Lung microvascular endothelial cell (primary cell): ENCODE results near the gene ITSN1. TPM values are rescaled to one million over a fixed set of nuclear protein-coding genes. Genes with fewer than 3 reads are reported as not detected.
A peak's percentile ranks its signal among the peaks of the same experiment; 100 is the strongest.
"Not testable (repeated sequence)": the region's sequence is repeated elsewhere in the genome, so short reads cannot be mapped to it uniquely, and the experiment has no call there.

Experiments
- DNase-seq, 2 donors: peaks; one replicate each; pipeline versions ENCODE4 v3.0.0 to v3.0.0-alpha.2; 2010; ENCODE audit warnings: low read depth in 2 of 2
- total RNA-seq: library from RNA; depleted of rRNA; stranded (reverse); fragments of >200 nt; gene quantifications from 2 replicates; pipeline ENCODE4 v1.2.1, GENCODE V29; 2014

Gene ITSN1
- total RNA-seq, 1 donor from 2014 or later: 40.5 TPM

DNA sequence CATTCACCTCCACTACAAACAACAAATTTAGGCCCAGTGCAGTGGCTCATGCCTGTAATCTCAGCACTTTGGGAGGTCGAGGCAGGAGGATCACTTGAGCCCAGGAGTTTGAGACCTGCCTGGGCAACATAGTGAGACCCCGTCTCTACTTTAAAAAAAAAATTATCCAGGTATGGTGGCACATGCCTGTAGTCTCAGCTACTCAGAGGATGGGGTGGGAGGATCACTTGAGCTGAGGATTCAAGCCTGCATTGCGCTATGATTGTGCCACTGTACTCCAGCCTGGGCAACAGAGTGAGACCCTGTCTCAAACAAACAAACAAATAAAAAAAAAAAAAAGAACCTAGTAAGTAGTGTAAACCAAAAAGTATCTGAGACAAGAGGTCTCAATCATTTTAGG, 86.8 kb downstream of the ITSN1 start:
- DNase-seq: not testable (repeated sequence)

DNA sequence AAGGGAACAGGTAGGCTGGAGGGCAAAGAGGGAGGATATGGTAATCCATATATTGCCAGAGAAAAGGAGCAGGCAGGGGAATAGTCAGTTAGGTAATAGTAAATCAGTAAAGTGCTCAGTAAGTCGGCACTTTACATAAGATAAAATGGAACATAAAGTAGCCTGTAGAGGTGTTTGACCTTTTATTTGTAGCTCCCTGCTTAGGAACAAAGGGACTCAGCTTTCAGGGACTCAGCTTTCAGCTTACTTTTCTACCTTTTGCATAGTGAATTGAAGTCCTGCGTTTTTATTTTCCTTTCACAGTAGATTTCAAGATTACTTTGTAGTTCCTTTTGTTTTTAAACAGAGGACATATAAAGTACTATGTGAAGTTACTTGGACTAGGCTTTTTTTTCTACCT, 87.3 kb downstream of the ITSN1 start:
- peak in 1 of 2 donors; percentile 27 for DNase-seq

DNA sequence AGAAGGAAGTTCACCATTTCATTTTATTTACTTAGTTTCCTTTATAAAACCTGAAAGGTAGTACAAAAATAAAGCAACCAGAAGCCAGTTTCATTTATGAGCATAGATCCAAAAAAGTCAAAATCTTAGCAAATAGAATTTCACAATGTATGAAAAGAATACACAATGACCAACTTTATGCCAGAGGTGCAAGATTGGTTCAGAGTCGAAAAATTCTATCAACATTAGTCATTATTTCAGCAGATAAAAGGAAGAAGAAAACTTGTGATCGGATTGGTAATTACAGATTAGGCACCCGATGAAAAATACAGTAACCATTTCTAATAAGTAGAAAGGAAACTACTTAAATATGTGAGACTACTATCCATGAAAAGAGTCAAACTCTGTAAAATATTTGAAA, 89.1 kb downstream of the ITSN1 start:
- no peak for DNase-seq

DNA sequence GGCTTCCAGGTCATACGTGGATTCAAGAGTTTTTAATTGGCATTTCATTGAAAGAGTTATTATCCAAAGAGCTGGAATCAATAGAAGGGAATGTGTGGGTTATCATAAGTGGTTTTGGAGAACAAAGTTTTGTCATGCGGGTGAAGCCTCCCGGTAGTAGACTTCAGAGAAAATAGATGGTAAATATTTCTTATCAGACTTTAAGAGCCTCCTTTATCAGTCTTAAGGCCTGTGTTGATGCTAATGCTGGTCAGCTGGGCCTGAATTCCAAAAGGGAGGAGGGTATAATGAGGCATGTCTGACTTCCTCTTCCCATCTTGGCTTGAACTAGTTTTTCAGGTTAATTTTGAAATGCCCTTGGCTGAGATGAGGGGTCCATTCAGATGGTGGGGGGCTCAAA, 89.7 kb downstream of the ITSN1 start:
- DNase-seq: no peak

DNA sequence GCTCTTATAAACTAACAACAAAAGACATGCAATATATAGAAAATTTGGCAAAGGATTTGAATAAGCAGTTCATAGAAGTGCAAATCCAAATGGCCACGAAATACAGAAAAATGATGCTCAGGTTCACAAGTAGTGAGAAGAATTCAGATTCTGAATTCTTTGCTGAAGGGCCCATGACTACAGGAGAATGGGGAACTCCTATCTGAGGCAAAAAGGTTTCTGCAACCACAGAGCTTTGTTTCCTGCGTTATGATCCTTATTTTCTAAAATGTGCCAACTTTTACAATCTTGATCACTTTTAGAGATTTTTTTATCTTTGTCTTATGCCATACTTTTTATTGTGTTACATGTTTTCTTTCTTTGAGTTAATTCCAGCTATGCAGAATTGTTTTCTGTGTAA, 91.3 kb downstream of the ITSN1 start:
- DNase-seq: no peak

DNA sequence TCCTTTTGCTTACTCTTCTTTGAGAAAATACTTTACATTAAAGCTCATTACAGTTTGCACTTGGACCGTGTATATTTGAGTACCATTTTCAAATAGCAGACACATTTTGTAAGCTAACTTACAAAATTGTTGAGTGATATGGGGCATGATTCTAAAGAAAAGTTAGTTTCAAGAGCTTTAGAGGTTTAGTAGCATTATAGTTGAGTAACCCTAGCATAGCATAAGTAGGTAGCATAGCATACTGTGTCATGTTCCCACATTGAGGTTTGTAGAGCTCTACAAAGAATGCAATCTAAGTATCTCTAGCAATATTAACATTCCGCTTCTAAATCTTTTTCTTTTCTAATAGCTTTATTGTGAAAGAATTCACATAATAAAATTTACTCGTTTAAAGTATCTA, 92.0 kb downstream of the ITSN1 start:
- DNase-seq: no peak

DNA sequence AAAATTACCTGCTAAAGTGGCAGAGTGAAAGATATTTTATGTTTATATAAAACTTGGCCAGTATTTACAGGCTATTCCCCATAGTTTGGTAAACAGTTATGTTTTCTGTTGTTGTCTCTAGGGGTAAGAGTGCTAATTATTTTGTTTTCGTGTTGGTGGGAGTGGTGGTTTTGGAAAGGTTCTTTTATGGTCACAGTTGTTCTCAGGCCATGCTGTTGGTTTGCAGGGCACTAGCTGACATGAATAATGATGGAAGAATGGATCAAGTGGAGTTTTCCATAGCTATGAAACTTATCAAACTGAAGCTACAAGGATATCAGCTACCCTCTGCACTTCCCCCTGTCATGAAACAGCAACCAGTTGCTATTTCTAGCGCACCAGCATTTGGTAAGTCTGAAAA, 92.5 kb downstream of the ITSN1 start:
- no peak for DNase-seq

DNA sequence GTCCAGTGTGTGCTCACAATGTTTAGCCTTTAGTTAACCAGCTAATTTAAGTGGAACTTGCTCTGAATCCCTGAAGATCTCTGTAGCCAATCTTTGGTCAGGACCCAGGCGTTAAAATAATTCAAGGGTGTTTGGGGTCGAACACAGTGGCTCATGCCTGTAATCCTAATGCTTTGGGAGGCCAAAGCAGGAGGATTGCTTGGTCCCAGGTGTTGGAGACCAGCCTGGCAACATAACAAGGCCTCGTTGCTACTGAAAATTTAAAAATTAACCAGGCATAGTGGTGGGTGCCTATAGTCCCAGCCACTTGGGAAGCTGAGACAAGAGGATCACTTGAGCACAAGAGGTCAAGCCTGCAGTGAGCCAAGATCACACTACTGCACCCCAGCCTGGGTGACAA, 94.3 kb downstream of the ITSN1 start:
- DNase-seq: no peak

DNA sequence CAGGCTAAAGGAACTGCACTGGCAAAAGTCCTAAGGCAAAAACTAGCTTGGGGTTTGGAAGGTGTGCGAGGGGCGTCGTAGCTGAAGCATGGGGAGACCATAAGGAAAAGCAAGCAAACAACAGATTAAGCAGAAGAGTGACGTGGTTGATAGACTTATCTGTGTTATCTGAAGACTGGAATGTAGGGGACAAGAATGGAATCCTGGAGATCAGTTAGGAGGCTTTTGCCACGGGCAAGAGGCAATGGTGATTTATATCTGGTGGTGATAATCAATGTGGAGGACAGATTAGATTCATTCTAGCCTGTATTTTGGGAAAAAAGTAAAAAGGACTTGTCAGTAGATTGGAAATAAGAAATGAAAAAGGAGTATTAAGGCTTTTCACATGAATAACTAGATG, 97.4 kb downstream of the ITSN1 start:
- no peak for DNase-seq

DNA sequence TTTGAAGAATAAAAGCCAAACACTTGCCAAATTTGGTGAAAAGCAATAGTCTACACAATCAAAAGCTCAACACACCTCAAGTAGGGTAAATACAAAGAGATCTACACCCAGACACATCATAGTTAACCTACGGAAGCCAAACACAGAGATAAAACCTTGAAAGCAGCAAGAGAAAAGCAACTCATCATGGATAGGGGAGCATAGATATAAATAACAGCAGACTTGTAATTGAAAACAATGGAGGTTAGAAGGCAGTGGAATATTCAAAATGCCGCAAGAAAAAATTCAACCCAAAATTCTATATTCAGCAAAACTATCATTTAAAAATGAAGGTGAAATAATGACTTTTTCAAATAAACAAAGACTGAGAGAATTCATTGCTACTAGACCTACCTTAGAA, 105.1 kb downstream of the ITSN1 start:
- DNase-seq: no peak

DNA sequence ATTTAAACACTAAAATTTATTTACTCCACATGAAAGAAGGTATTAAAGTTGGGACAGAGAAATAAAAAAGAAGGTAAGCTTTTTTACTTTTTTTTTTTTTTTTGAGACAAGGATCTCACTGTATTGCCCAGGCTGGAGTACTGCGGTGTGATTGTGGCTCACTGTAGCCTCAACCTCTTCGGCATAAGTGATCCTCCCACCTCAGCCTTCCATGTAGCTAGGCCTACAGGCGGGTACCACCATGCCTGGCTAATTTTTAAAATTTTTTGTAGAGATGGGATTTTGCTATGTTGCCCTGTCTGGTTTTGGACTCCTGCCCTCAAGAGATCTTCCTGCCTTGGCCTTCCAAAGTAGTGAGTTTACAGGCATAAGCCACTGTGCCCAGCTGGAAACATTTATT, 106.6 kb downstream of the ITSN1 start:
- no peak for DNase-seq

DNA sequence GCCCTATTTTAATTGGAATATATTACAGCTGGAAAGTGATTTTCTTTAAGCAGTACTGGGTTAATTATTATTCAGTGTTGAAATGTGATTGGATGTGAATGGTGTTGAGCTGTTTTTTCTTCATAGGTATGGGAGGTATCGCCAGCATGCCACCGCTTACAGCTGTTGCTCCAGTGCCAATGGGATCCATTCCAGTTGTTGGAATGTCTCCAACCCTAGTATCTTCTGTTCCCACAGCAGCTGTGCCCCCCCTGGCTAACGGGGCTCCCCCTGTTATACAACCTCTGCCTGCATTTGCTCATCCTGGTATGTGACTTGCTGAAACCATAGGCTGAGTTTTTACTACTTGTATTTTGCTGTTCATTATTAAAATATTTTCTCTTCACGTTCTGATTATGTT, 107.7 kb downstream of the ITSN1 start:
- DNase-seq: no peak

DNA sequence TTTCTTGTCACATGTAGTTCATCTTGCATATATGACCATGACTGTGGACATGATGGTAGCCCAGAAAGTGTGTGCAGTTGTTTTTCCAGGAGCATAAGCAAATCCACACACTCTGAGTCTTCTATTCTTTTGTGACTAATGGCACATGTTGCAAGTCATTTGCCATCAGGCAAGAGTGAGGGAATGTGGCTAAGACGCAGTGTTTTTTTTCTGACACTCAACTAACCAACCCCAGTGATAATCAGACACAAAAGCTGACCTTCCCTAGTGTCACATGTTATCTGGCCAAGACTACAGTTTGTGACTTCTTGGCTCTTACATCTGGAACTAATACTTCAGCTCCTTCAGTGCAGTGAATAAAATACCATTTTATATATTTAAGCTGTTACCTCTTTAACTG, 108.8 kb downstream of the ITSN1 start:
- DNase-seq: no peak

DNA sequence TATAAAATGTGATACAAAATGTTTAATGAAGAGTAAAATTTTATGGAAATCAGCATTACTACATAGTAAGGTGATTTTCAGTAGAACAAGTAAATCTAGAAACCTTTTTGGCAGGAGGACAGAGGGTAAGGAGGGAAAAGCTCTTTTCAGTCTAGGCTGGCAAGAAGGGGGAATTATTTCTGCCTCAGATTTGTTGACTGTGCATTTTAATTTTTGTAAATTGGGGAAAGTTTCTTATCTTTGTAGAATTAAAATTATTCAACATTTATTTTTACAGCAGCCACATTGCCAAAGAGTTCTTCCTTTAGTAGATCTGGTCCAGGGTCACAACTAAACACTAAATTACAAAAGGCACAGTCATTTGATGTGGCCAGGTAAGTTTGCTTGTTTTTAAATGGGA, 109.2 kb downstream of the ITSN1 start:
- DNase-seq: no peak

DNA sequence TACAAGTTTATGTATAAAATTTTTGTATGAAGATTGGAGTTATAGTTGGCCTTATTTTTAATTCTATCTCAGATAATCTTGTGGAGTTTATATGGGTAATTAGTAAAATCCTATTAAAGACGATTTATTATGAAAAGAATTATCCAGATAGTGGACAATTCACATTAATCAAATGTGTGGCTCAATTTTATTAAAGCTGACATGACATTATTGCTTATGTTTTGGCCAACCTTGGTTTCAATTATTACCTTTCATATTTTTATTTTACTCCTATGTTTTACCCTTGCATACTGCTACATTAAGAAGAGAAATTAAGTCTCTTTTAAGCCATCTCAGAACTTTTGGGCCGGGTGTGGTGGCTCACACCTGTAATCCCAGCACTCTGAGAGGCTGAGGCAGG, 110.0 kb downstream of the ITSN1 start:
- no peak for DNase-seq

DNA sequence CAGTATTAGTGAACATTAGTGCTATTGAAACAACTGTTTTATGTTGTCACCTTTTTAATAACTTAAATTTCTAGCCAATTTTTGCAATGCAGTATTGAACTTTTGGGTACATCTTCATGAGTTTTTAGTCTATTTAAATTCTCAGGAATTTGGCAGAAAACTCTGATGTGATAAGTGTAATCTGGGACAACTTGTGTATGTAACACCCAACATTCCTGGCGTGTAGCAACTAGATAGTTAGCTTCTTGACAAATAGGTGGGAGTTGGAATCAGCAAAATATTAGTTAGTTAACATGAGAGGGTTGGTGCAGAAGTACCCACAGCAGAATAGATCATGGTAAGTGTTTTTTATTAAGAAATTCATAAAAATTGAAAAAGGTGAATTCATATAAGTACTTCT, 111.6 kb downstream of the ITSN1 start:
- DNase-seq: no peak

DNA sequence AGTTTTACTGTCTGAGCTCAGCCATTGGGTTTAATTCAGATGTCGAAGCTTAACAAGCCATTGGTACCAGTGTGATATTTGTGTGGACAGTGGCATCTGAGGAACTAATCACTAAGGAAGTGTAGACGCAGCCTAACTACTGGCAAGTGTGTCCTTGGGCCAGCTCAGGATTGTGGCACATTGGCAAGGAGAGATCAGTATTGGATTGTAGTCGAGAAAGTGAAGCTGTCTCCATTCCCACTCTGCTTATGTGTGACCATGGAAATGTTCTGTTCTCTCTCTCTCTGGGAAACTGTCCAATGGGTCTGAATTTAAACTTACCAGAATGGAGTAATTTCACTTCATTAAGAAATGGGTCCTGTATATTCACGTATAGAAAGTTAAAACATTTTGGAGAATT, 112.2 kb downstream of the ITSN1 start:
- DNase-seq: no peak

DNA sequence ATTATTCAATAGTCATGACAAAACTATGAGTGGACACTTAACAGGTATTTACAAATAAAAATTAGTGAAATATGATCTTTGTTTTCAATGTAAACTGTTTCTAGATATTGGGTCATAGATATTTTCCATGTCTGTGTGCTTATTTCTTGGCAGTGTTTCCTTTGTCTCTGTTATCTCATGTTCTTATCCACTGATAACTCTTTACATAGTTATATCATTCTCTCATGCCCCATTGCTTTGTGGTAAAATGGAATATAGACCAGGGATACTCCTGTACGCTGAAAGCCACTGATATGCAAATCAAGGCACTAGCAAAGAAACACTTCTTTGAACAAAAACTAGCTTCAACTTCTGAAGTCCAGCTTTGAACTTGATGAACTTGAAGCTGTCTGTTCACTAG, 113.1 kb downstream of the ITSN1 start:
- no peak for DNase-seq

DNA sequence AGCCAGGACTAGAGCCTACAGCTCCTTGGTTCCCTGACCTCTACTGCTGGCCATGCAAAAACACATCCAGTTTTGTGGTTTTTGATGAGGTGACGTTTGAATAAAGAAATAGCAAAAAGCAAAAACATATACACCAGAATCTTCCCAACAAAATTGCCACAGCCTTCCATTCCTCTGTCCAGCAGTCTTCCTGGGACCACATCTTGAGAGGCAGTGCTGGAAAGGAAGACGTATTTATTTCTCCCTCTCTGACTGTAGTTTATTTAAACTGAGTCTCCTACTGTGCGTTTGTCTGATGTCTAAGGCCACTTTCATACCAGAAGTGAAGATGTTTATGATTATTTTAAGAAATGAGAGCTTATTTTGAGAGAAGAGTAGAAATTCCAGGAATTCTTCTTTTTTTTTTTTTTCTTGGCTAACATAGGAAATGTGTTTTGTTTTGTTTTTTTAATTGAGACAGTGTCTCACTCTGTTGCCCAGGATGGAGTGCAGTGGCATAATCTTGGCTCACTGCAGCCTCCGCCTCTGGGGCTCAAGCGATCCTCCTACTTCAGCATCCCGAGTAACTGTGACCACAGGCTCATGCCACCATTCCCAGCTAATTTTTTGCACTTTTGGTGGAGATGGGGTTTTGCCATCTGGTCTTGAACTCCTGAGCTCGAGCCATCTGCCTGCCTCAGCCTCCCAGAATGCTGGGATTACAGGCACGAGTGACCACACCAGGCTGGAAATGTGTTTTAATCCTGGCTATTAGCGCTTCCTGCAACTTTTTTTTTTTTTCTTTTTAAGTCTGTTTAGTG, 118.5 kb downstream of the ITSN1 start:
- DNase-seq: peak; percentile 69 to 70

DNA sequence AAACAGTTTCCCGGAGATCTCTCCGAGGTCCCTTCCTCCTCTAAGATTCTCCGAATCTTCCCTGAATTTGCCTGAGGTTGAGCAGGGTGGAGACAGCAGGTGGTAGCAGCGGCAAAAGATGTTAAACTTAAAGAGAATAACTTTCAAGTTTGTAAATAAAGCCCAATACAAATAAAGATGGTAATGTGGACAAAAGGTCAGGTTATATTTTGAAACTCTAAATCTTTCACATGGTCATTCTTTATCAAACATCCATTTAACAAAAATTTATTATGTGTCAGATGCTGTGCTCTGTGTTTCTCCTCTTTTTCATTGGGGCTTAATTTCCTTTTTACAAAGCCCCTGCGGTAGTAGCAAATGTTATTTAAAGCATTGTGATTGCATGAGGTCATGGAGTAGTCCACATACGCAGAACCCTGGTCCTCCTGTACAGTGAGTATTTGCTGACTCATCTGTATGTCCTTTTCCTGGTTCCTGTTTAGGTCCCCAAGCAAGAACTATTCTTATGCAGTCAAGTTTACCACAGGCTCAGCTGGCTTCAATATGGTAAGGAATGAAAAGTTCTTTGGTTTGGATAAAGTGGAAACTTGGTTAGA, 119.2 kb downstream of the ITSN1 start:
- DNase-seq: peak; percentile 96 to 97

DNA sequence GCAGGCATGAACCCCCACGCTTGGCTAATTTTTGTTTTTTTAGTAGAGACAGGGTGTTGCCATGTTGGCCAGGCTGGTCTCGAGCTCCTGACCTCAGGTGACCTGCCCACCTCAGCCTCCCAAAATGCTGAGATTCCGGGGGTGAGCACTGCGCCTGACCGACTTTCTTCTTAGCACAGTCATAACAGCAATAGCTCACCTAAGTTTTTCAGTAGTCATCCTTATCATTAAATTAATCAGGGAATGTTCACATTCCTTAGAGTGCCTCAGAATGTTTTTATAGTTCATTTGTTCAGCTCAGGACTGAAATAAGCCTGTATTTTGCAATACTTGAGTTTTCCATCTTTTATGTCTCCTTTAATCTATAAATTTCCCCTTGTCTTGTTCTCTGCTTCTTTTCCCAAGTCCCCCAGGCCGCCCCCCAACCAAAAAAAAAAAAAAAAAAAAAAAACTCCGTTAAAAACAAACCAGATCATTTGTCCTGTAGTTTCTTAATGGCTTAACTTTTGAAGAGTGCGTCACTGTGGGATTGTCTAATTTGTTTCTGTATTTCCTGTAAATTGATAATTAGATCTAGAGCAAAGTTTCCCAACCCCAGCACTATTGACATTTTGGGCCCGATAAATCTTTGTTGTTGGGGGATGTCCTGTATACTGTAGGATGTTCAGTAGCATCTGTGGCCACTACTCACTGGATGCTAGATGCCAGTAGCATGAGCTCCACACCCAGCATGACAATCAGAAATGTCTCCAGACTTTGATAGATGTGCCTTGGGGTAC, 120.7 kb downstream of the ITSN1 start:
- DNase-seq: peak in 1 of 2 donors; percentile 37

DNA sequence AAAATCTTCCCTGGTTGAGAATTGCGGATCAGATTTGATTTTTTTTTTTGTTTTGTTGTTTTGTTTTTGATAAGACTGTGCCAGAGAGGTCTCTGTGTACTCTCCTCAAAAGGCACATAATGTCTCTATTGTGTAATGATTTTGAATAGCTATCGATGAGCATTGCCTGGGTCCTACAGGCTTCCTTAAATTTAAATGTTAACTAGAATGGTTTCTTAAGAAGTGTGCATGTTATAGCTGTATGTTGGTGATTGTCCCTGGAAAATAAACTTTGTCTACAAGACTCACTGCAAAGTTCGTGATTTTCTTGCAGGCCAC, 121.2 kb downstream of the ITSN1 start:
- no peak for DNase-seq

DNA sequence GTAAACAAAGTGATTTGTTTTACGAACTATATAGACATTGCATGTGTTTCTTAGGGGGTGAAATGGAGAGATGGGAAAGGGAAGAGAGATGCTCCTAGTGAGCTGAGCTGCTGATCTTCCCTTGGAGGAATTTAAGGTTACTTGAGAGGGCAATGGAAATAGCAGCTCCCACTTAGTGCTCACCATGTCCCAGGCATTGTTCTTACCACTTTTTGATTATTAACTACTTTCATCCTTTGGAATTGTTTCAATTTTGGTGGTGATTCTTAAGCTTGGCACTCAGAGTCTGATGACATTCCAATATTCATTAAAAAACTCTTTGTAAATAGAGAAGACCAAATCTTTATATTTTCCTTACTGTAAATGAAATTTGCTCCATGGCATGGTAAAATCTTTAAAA, 124.9 kb downstream of the ITSN1 start:
- peak in 1 of 2 donors; percentile 15 for DNase-seq
